GM19468 (cell line): Measurements from ENCODE around the gene TDRD3.

Experiments used
- ATAC-seq: cut with Tn5 transposase; IDR thresholded peaks from one replicate; pipeline ENCODE4 v1.9.1; 2021; ENCODE audit warnings: mild to moderate bottlenecking, moderate library complexity, moderate number of reproducible peaks; ENCODE audit not compliant: unreplicated experiment; ENCODE audit errors: extremely low read depth

The TDRD3 gene

DNA sequence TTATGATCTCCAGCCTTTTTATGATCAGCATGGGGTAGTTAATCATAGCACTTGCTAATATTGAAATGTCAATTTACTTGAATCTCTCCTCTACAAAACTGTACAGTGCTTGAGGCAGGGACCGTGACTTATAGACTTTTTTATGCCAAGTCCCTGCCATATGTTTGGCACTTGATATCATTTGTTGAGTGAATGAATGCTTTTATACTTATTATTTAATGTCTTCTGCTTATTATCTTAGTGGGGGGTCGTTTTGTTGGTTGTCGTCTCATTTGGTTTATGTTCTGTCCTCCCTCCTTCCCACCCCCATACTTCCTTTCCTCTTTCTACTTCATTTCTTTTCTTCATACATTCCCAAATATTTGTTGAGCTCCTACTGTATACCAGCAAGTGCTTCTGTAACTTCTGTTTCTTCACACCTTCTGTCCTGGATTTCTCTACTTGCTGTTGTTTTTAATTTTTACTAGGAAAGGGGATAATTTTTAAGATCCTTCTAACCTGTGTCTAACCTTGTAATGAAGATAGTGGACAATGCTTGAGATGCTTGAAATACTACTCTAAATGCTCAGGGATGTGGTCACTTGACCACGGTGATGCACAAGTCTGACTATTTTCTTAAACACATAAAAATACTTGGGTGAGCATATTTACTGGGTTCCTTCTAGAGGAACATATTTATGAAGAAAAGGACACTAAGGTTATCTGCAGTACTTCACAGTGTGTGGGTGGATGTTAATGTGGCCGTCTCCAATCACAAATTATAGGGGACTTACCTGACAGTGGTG lies 223.8 kb downstream of the TDRD3 start:
- ATAC-seq, result no peak

DNA sequence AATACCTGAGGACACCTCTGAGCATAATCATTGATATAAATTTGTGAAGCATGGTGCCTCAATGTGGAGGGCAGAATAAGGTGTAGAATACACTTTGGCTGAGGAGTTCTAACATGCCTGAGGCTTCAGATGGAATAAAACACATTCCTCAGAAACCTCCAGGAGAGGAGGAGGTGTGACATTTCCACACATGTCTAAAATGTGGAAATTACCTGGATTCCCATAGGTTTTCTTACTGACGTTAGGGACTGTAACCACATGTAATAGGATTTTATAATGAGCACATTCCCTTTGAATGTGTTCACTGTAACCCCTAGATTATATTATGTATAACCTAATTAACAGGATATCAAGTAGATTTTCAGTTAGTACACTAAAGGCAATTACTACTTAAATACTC lies 226.1 kb downstream of the TDRD3 start:
- no peak for ATAC-seq
